SK-N-SH (cell line): ENCODE results near the gene SEMA3A. TPM values are rescaled to one million over a fixed set of nuclear protein-coding genes. Genes with fewer than 3 reads are reported as not detected.

ENCODE experiments used
- CTCF ChIA-PET: fragments of 300-600, 350-600 bp; formaldehyde crosslinking; extraction: SDS; loops from one replicate; lab custom pipeline; 2021; lab: Yijun Ruan, JAX
- POLR2A ChIA-PET: fragments of 350-600 bp; sonication (Branson Sonifier 250); formaldehyde crosslinking; extraction: SDS; loops from one replicate; lab custom pipeline; 2020; ENCODE audit warnings: antibody characterized with exemption, inconsistent platforms; lab: Yijun Ruan, JAX
- DNase-seq: peaks from one replicate; pipeline ENCODE4 v3.0.0; 2012
- H2AFZ ChIP-seq: fragments of 200-600 bp; sonication (generic); 2 replicates; pipeline ENCODE4 v1.8.1; 2016; ENCODE audit warnings: antibody characterized with exemption, mild to moderate bottlenecking, low read depth
- H3F3A ChIP-seq: fragments of 200-600 bp; sonication (generic); replicated peaks from 2 replicates; pipeline ENCODE3; 2016; ENCODE audit warnings: antibody characterized with exemption, mild to moderate bottlenecking; ENCODE audit not compliant: insufficient read depth
- H3K27ac ChIP-seq, 2 experiments: fragments of 200-500 bp in 1 of 2; fragments of 200-600 bp in 1 of 2; sonication (Bioruptor generic) in 1 of 2; sonication (generic), shearing (Covaris generic) in 1 of 2; 2 replicates each; pipeline versions ENCODE4 v1.5.1 to v1.6.1; 2014 to 2016; ENCODE audit warnings: low read depth in 2 of 2, inconsistent platforms in 1 of 2, low read length in 1 of 2, mild to moderate bottlenecking in 1 of 2, mixed read lengths in 1 of 2
- H3K27me3 ChIP-seq: fragments of 200-600 bp; sonication (generic), shearing (Covaris generic); 2 replicates; pipeline ENCODE4 v1.6.1; 2016; ENCODE audit warnings: mixed run types; ENCODE audit not compliant: insufficient read depth
- H3K36me3 ChIP-seq, 2 experiments: fragments of 200-500 bp in 1 of 2; fragments of 200-600 bp in 1 of 2; sonication (Bioruptor generic) in 1 of 2; sonication (generic) in 1 of 2; replicated peaks in 1 of 2; 2 replicates each; pipeline versions ENCODE3 to v1.5.1; 2014 to 2016; ENCODE audit warnings: low read length in 1 of 2, mild to moderate bottlenecking in 1 of 2; ENCODE audit not compliant: insufficient read depth in 2 of 2, control insufficient read depth in 1 of 2
- H3K4me1 ChIP-seq, 2 experiments: fragments of 200-500 bp in 1 of 2; fragments of 200-600 bp in 1 of 2; sonication (Bioruptor generic) in 1 of 2; sonication (generic), shearing (Covaris generic) in 1 of 2; 2 replicates each; pipeline versions ENCODE4 v1.5.1 to v1.6.1; 2014 to 2016; ENCODE audit warnings: low read depth in 1 of 2, low read length in 1 of 2, mixed run types in 1 of 2; ENCODE audit not compliant: insufficient read depth in 2 of 2, control insufficient read depth in 1 of 2
- H3K4me2 ChIP-seq: fragments of 200-600 bp; sonication (generic), shearing (Covaris generic); 2 replicates; pipeline ENCODE4 v1.6.1; 2017; ENCODE audit warnings: mixed run types
- H3K4me3 ChIP-seq, 2 experiments: fragments of 200-500 bp in 1 of 2; fragments of 200-600 bp in 1 of 2; sonication (Bioruptor generic) in 1 of 2; sonication (generic), shearing (Covaris generic) in 1 of 2; 2 replicates each; pipeline versions ENCODE4 v1.5.1 to v1.8.1; 2014 to 2016; ENCODE audit warnings: low read depth in 2 of 2, inconsistent platforms in 1 of 2, low read length in 1 of 2, mild to moderate bottlenecking in 1 of 2, mixed read lengths in 1 of 2, moderate library complexity in 1 of 2
- H3K79me2 ChIP-seq: fragments of 200-600 bp; sonication (generic); 2 replicates; pipeline ENCODE4 v1.8.1; 2017; ENCODE audit warnings: mild to moderate bottlenecking; ENCODE audit not compliant: insufficient read depth
- H3K9ac ChIP-seq: fragments of 200-600 bp; sonication (generic); 2 replicates; pipeline ENCODE4 v1.6.1; 2017; ENCODE audit warnings: mixed run types
- H3K9me2 ChIP-seq: fragments of 200-600 bp; sonication (generic); 2 replicates; pipeline ENCODE4 v1.6.1; 2017; ENCODE audit warnings: mixed run types
- H3K9me3 ChIP-seq: fragments of 200-600 bp; sonication (generic); 2 replicates; pipeline ENCODE4 v1.6.1; 2017; ENCODE audit warnings: mixed run types, mild to moderate bottlenecking, moderate library complexity
- H4K20me1 ChIP-seq: fragments of 200-600 bp; sonication (generic); 2 replicates; pipeline ENCODE4 v1.6.1; 2017; ENCODE audit warnings: mild to moderate bottlenecking, mixed run types; ENCODE audit not compliant: insufficient read depth
- CTCF ChIP-seq: fragments of 200-600 bp; sonication (generic); IDR thresholded peaks from 2 replicates; pipeline ENCODE4 v1.6.1; 2017; ENCODE audit warnings: antibody characterized with exemption, mild to moderate bottlenecking, moderate library complexity
- FOXJ3 ChIP-seq: sonication (generic); formaldehyde crosslinking; IDR thresholded peaks from 2 replicates; pipeline ENCODE4 v1.5.1; 2020; ENCODE audit warnings: mild to moderate bottlenecking, missing genetic modification reagents
- GABPA ChIP-seq: IDR thresholded peaks from 2 replicates; pipeline ENCODE4 v1.4.0; 2012; ENCODE audit warnings: low read depth, mild to moderate bottlenecking
- IRF3 ChIP-seq: fragments of 150-350 bp; IDR thresholded peaks from 2 replicates; pipeline ENCODE4 v1.6.1; 2016; ENCODE audit warnings: mild to moderate bottlenecking, low read depth, low read length
- MEF2A ChIP-seq: IDR thresholded peaks from 2 replicates; pipeline ENCODE4 v1.4.0; 2012; ENCODE audit warnings: low read depth, borderline replicate concordance
- NFIC ChIP-seq: IDR thresholded peaks from 2 replicates; pipeline ENCODE4 v1.4.0; 2012; ENCODE audit warnings: borderline replicate concordance
- REST ChIP-seq: IDR thresholded peaks from 2 replicates; pipeline ENCODE4 v1.6.1; 2012; ENCODE audit warnings: mild to moderate bottlenecking, low read depth, low read length, moderate library complexity
- RXRA ChIP-seq: IDR thresholded peaks from 2 replicates; pipeline ENCODE4 v1.4.0; 2012; ENCODE audit warnings: low read depth, mild to moderate bottlenecking, borderline replicate concordance
- TEAD4 ChIP-seq: IDR thresholded peaks from 2 replicates; pipeline ENCODE4 v1.4.0; 2012; ENCODE audit warnings: mild to moderate bottlenecking, borderline replicate concordance; ENCODE audit not compliant: insufficient read depth
- USF2 ChIP-seq: fragments of 150-350 bp; IDR thresholded peaks from 2 replicates; pipeline ENCODE4 v1.6.1; 2017; ENCODE audit warnings: antibody characterized with exemption, low read length, low read depth, borderline replicate concordance
- WGBS: methylation state at CpG from one replicate; pipeline ENCODE4 v1.1.6; 2017; ENCODE audit warnings: low lambda C conversion rate; 5-methylcytosine and 5-hydroxymethylcytosine counted together
- polyA plus RNA-seq, 3 experiments: library from polyadenylated mRNA; depleted of rRNA; stranded (reverse); fragments of >200 nt; gene quantifications; 2 replicates each; pipeline ENCODE4 v1.2.3, GENCODE V29; 2012

Gene SEMA3A
- polyA plus RNA-seq, 1 of the 3 experiments (the other 2 are of a cell fraction): 15.9 TPM

- TF ChIP-seq REST (no peak), MEF2A (no peak), NFIC (no peak), FOXJ3 (CRISPR knock-in tag) (no peak), TEAD4 (no peak), RXRA (no peak), IRF3 (no peak), CTCF (no peak)
Measured at GRCh38 chr7:83984076-83984475, 210.5 kb downstream of the SEMA3A start (continued).

- WGBS: 84% methylated on average over 1 of the region's 1 CpG
- CTCF ChIA-PET: interaction anchor here (0.7 to 2.0 kb wide), 2 partner anchors 49 to 1039 kb away, joined by 3 to 10 read pairs; no protein-coding TSS in a partner anchor
- peaks cover 4 to 18% of the 10 kb centered on the region in 2 experiments for H3K36me3 ChIP-seq
- no peak for TF ChIP-seq USF2
- TF ChIP-seq GABPA: no peak
- TF ChIP-seq, all 33 proteins: peak for 0
- Histone ChIP-seq H4K20me1 (no peaks in the 10 kb centered on the region), H3K4me1 (no peaks in the 10 kb centered on the region; a peak in 2 of 4 replicates), H3F3A (no peaks in the 10 kb centered on the region), H3K27me3 (no peaks in the 10 kb centered on the region), H3K9me3 (no peaks in the 10 kb centered on the region), H3K4me2 (no peak overlapping the region), H3K9ac (no peak overlapping the region), H2AFZ (no peak overlapping the region), H3K4me3 (no peak overlapping the region), H3K27ac (no peak overlapping the region), H3K79me2 (no peaks in the 10 kb centered on the region), H3K9me2 (no peaks in the 10 kb centered on the region)
- DNase-seq: no peak
- POLR2A ChIA-PET: no interaction called here
Measured at GRCh38 chr7:83983606-83984005, 211.0 kb downstream of the SEMA3A start.
